Measurements from ENCODE around the gene KPNA4.

- no peak for TF ChIP-seq GATA2 (IDR thresholded peaks at IDR 0.05; ENCODE audit: low read depth, low read length)
- TF ChIP-seq GATA3 (IDR thresholded peaks at IDR 0.05; ENCODE audit: low read depth, low read length): no peak
These were observed 35.9 kb upstream of the KPNA4 start for GRCh38 chr3:160601288-160601687.
